Kidney epithelial cell (primary cell): ENCODE results near the gene PIWIL4. TPM values are rescaled to one million over a fixed set of nuclear protein-coding genes. Genes with fewer than 3 reads are reported as not detected.

ENCODE experiments used
- DNase-seq: peaks from one replicate; pipeline ENCODE4 v3.0.0-alpha.2; 2010; ENCODE audit warnings: low read depth
- H3K27me3 ChIP-seq: 2 replicates; pipeline ENCODE4 v1.6.0; 2011; ENCODE audit warnings: low read length; ENCODE audit not compliant: control insufficient read depth, insufficient read depth
- H3K36me3 ChIP-seq: 2 replicates; pipeline ENCODE4 v1.5.1; 2011; ENCODE audit warnings: low read length; ENCODE audit not compliant: control insufficient read depth, insufficient read depth
- H3K4me3 ChIP-seq: 2 replicates; pipeline ENCODE4 v1.5.1; 2011; ENCODE audit warnings: low read depth, mild to moderate bottlenecking, control low read depth, low read length
- CTCF ChIP-seq: IDR thresholded peaks from 2 replicates; pipeline ENCODE4 v1.5.1; 2011; ENCODE audit warnings: mild to moderate bottlenecking, moderate library complexity, low read length, control low read depth, inconsistent platforms; ENCODE audit not compliant: insufficient read depth, poor library complexity, severe bottlenecking
- total RNA-seq: library from RNA; depleted of rRNA; stranded (reverse); fragments of >200 nt; gene quantifications from 2 replicates; pipeline ENCODE4 v1.2.3, GENCODE V29; 2015

PIWIL4 gene
- total RNA-seq, 1 donor from 2014 or later, result 3.7 TPM

- no peaks in the 10 kb centered on the region for H3K27me3 ChIP-seq
- no peak for TF ChIP-seq CTCF
- no peak for DNase-seq
- H3K36me3 ChIP-seq, result no peaks in the 10 kb centered on the region
- no peak overlapping the region for H3K4me3 ChIP-seq
Observed at GRCh38 chr11:94586978-94587377, 19.8 kb downstream of the PIWIL4 start.

- no peak overlapping the region for H3K4me3 ChIP-seq
- peak; percentile 21 for DNase-seq
Observed at GRCh38 chr11:94588366-94588942, 21.3 kb downstream of the PIWIL4 start.

GRCh38 chr11:94590352-94591041, 23.3 kb downstream of the PIWIL4 start:
- DNase-seq, result no peak
- H3K4me3 ChIP-seq, result no peak overlapping the region
- TF ChIP-seq CTCF, result no peak

More at GRCh38 chr11:94588366-94588942, 21.3 kb downstream of the PIWIL4 start:
- H3K27me3 ChIP-seq, result no peaks in the 10 kb centered on the region
- H3K36me3 ChIP-seq, result no peaks in the 10 kb centered on the region
- TF ChIP-seq CTCF, result no peak

GRCh38 chr11:94593030-94593429, 25.9 kb downstream of the PIWIL4 start:
- no peaks in the 10 kb centered on the region for H3K36me3 ChIP-seq
- no peaks in the 10 kb centered on the region for H3K27me3 ChIP-seq
- no peak overlapping the region for H3K4me3 ChIP-seq
- DNase-seq, result no peak
- TF ChIP-seq CTCF, result no peak

More at GRCh38 chr11:94590352-94591041, 23.3 kb downstream of the PIWIL4 start:
- H3K27me3 ChIP-seq, result no peaks in the 10 kb centered on the region
- H3K36me3 ChIP-seq, result no peaks in the 10 kb centered on the region

- Histone ChIP-seq H3K36me3 (peaks cover 2% of the 10 kb centered on the region), H3K27me3 (no peaks in the 10 kb centered on the region), H3K4me3 (no peak overlapping the region)
- no peak for DNase-seq
- no peak for TF ChIP-seq CTCF
Observed at GRCh38 chr11:94595076-94595475, 27.9 kb downstream of the PIWIL4 start.

GRCh38 chr11:94597896-94598295, 30.7 kb downstream of the PIWIL4 start:
- Histone ChIP-seq H3K27me3 (no peaks in the 10 kb centered on the region), H3K4me3 (no peak overlapping the region), H3K36me3 (peaks cover 2% of the 10 kb centered on the region)
- no peak for DNase-seq
- TF ChIP-seq CTCF, result peak; percentile 18
